Endometrial microvascular endothelial cells (primary cell): ENCODE measurements around the gene NPR2. TPM values are rescaled to one million over a fixed set of nuclear protein-coding genes. Genes with fewer than 3 reads are reported as not detected.

Source experiments
- in situ Hi-C: cut with HindIII; loops from 2 replicates; pipeline ENCODE4 v1.10.0; 2017; ENCODE audit warnings: low sequenced_read_pairs, low pct_unique_long_range_greater_than_20kb; ENCODE audit errors: inconsistent ontology term
- total RNA-seq: library from RNA; depleted of rRNA; stranded (reverse); fragments of >200 nt; gene quantifications from one replicate; pipeline ENCODE4 v1.2.3, GENCODE V29; 2015; ENCODE audit errors: inconsistent ontology term

NPR2 gene
- total RNA-seq, 1 donor from 2014 or later: 18.3 TPM

GRCh38 chr9:35792024-35792813 is 828 bp downstream of the NPR2 start:
- in situ Hi-C loops: no loop called here

GRCh38 chr9:35792826-35793225 is 1.4 kb downstream of the NPR2 start:
- in situ Hi-C loops: no loop called here

GRCh38 chr9:35793461-35793860 is 2.1 kb downstream of the NPR2 start:
- in situ Hi-C loops: no loop called here

- in situ Hi-C loops: no loop called here
Observed at GRCh38 chr9:35795695-35796094, 4.3 kb downstream of the NPR2 start.

GRCh38 chr9:35797311-35798109 is 6.1 kb downstream of the NPR2 start:
- in situ Hi-C loops: no loop called here

- in situ Hi-C loops: no loop called here
Observed at GRCh38 chr9:35798658-35799374, 7.4 kb downstream of the NPR2 start.

- in situ Hi-C loops: no loop called here
Observed at GRCh38 chr9:35800530-35800929, 9.1 kb downstream of the NPR2 start.

- in situ Hi-C loops: no loop called here
Observed at GRCh38 chr9:35801328-35802128, 10.1 kb downstream of the NPR2 start.

GRCh38 chr9:35806101-35806500 is 14.7 kb downstream of the NPR2 start:
- in situ Hi-C loops: no loop called here

- in situ Hi-C loops: no loop called here
Observed at GRCh38 chr9:35808433-35808832, 17.0 kb downstream of the NPR2 start.

- in situ Hi-C loops: loop anchor here (10.0 kb wide), 1 partner anchor 55 kb away; no protein-coding TSS in a partner anchor
Observed at GRCh38 chr9:35810122-35810521, 18.7 kb downstream of the NPR2 start.

- in situ Hi-C loops: loop anchor here (10.0 kb wide), 1 partner anchor 53 kb away; no protein-coding TSS in a partner anchor
Observed at GRCh38 chr9:35811381-35812024, 20.1 kb downstream of the NPR2 start.

GRCh38 chr9:35812025-35812602 is 20.7 kb downstream of the NPR2 start, which contains the start of gene SPAG8:
Gene SPAG8 (minus strand): TSS chr9:35812262. CDS start chr9:35812147, 115 bp downstream.
- in situ Hi-C loops: loop anchor here (10.0 kb wide), 1 partner anchor 53 kb away; no protein-coding TSS in a partner anchor

GRCh38 chr9:35813434-35814105 is 22.2 kb downstream of the NPR2 start:
- in situ Hi-C loops: loop anchor here (10.0 kb wide), 1 partner anchor 51 kb away; no protein-coding TSS in a partner anchor

GRCh38 chr9:35814106-35814840 is 22.9 kb downstream of the NPR2 start:
- in situ Hi-C loops: loop anchor here (10.0 kb wide), 1 partner anchor 51 kb away; no protein-coding TSS in a partner anchor

- in situ Hi-C loops: loop anchor here (10.0 kb wide), 1 partner anchor 50 kb away; no protein-coding TSS in a partner anchor
Observed at GRCh38 chr9:35814841-35815543, 23.6 kb downstream of the NPR2 start, which contains the start of gene HINT2. Gene HINT2 (minus strand): TSS chr9:35815042. CDS start chr9:35814979, 63 bp downstream.
